K562 (cell line): ENCODE measurements around the gene COL6A2. TPM values are rescaled to one million over a fixed set of nuclear protein-coding genes. Genes with fewer than 3 reads are reported as not detected.

Source experiments
- ATAC-seq: fragments of 200-7000 bp; cut with Tn5 transposase; 3 replicates; pipeline ENCODE4 v1.9.1; 2020; ENCODE audit warnings: moderate library complexity
- BruUV-seq: library from RNA; stranded (reverse); fragments of 400-500 nt; replicated peaks from 2 replicates; lab custom pipeline; 2021; lab: Mats Ljungman, UMichigan
- CTCF ChIA-PET: fragments of 300-600 bp; formaldehyde crosslinking; extraction: SDS; loops from one replicate; lab custom pipeline; 2021; ENCODE audit warnings: low intra/inter-chr PET ratio; lab: Yijun Ruan, JAX
- POLR2A ChIA-PET: fragments of 300-600, 350-650 bp; sonication (Branson Sonifier 250); formaldehyde crosslinking; extraction: SDS; loops from one replicate; lab custom pipeline; 2021; ENCODE audit warnings: antibody characterized with exemption, inconsistent platforms; lab: Yijun Ruan, JAX
- DNase-seq, 4 experiments: peaks; one replicate each; pipeline versions ENCODE4 v3.0.0 to v3.0.0-alpha.2; 2011 to 2018; ENCODE audit warnings: low spot score in 3 of 4, mixed read lengths in 3 of 4; ENCODE audit errors: extremely low read depth in 1 of 4
- FAIRE-seq: peaks from 2 replicates; lab custom pipeline; 2011; peaks lifted over from hg19 to GRCh38; lab: Jason Lieb, UNC
- H2AFZ ChIP-seq: 2 replicates; pipeline ENCODE4 v1.6.0; 2011; ENCODE audit warnings: low read depth, low read length, control low read depth, inconsistent platforms
- H3K27ac ChIP-seq: fragments of 200-600 bp; 3 replicates; pipeline ENCODE4 v1.8.0; 2011; ENCODE audit warnings: low read depth, mild to moderate bottlenecking, control low read depth, inconsistent platforms, low read length, moderate library complexity, mixed read lengths; ENCODE audit errors: extremely low read depth
- H3K27me3 ChIP-seq, 2 experiments: fragments of 300-600 bp in 1 of 2; 2 replicates in 1 of 2; 3 replicates in 1 of 2; pipeline versions ENCODE4 v1.6.0 to v1.8.0; 2011; ENCODE audit warnings: inconsistent platforms in 2 of 2, low read length in 2 of 2, mild to moderate bottlenecking in 1 of 2, mixed read lengths in 1 of 2, moderate library complexity in 1 of 2; ENCODE audit not compliant: control insufficient read depth in 2 of 2, insufficient read depth in 2 of 2
- H3K36me3 ChIP-seq: fragments of 300-600 bp; 3 replicates; pipeline ENCODE4 v1.8.0; 2011; ENCODE audit warnings: mild to moderate bottlenecking, low read length, inconsistent platforms; ENCODE audit not compliant: control insufficient read depth, insufficient read depth
- H3K4me1 ChIP-seq, 2 experiments: fragments of 200-600 bp in 1 of 2; replicated peaks in 1 of 2; 2 replicates in 1 of 2; 3 replicates in 1 of 2; pipeline versions ENCODE4 v1.5.1 to v1.8.0; 2011; ENCODE audit warnings: inconsistent platforms in 2 of 2, low read length in 2 of 2, mild to moderate bottlenecking in 1 of 2, mixed read lengths in 1 of 2, moderate library complexity in 1 of 2; ENCODE audit not compliant: control insufficient read depth in 2 of 2, insufficient read depth in 2 of 2
- H3K4me2 ChIP-seq: 2 replicates; pipeline ENCODE4 v1.6.1; 2011; ENCODE audit warnings: low read length, control low read depth, inconsistent platforms, mixed read lengths; ENCODE audit not compliant: insufficient read depth
- H3K4me3 ChIP-seq: fragments of 200-600 bp; sonication (generic), shearing (Covaris generic); 2 replicates; pipeline ENCODE4 v1.5.1; 2016; ENCODE audit warnings: control low read depth, inconsistent platforms
- H3K79me2 ChIP-seq: fragments of 200-600 bp; 3 replicates; pipeline ENCODE4 v1.8.0; 2011; ENCODE audit warnings: low read length, inconsistent platforms; ENCODE audit not compliant: control insufficient read depth, insufficient read depth
- H3K9ac ChIP-seq, 2 experiments: 2 replicates each; pipeline versions ENCODE4 v1.6.0 to v1.6.1; 2011; ENCODE audit warnings: low read depth in 2 of 2, low read length in 2 of 2, control low read depth in 1 of 2, inconsistent platforms in 1 of 2, mild to moderate bottlenecking in 1 of 2, mixed read lengths in 1 of 2; ENCODE audit not compliant: insufficient read depth in 1 of 2
- H3K9me1 ChIP-seq: one replicate; pipeline ENCODE4 v1.6.0; 2011; ENCODE audit warnings: inconsistent platforms, mild to moderate bottlenecking, low read length, moderate library complexity; ENCODE audit not compliant: control insufficient read depth, insufficient read depth
- H3K9me3 ChIP-seq: replicated peaks from 2 replicates; pipeline ENCODE4 v1.5.1; 2011; ENCODE audit warnings: low read depth, low read length, inconsistent platforms; ENCODE audit not compliant: control insufficient read depth, insufficient read depth
- H4K20me1 ChIP-seq: replicated peaks from 2 replicates; pipeline ENCODE4 v1.6.1; 2011; ENCODE audit warnings: low read length, inconsistent platforms, mixed read lengths; ENCODE audit not compliant: control insufficient read depth, insufficient read depth
- CBX2 ChIP-seq: fragments of 200-600 bp; sonication (generic); IDR thresholded peaks from one replicate; pipeline ENCODE4 v1.6.1; 2012; ENCODE audit warnings: mild to moderate bottlenecking, low read length, inconsistent platforms; ENCODE audit not compliant: insufficient read depth, poor library complexity, severe bottlenecking
- MYBL2 ChIP-seq, 2 experiments: fragments of 450-650 bp in 1 of 2; sonication (generic) in 1 of 2; formaldehyde crosslinking in 1 of 2; IDR thresholded peaks; 2 replicates each; pipeline versions ENCODE4 v1.6.1 to v1.8.1; 2017 to 2022; ENCODE audit warnings: borderline replicate concordance in 1 of 2, inconsistent platforms in 1 of 2, low read depth in 1 of 2, mild to moderate bottlenecking in 1 of 2, missing genetic modification reagents in 1 of 2, moderate library complexity in 1 of 2
- RBM25 ChIP-seq: fragments of 200-400 bp; formaldehyde crosslinking; IDR thresholded peaks from 2 replicates; pipeline ENCODE4 v1.6.1; 2018; ENCODE audit warnings: low read length, low read depth, moderate library complexity; ENCODE audit not compliant: severe bottlenecking
- SRSF9 ChIP-seq: fragments of 200-400 bp; formaldehyde crosslinking; IDR thresholded peaks from 2 replicates; pipeline ENCODE4 v1.6.1; 2017; ENCODE audit warnings: low read depth, low read length, borderline replicate concordance
- ZNF3 ChIP-seq: fragments of 250-450 bp; sonication (Bioruptor Pico); IDR thresholded peaks from 2 replicates; pipeline ENCODE4 v1.5.0; 2021; ENCODE audit warnings: mild to moderate bottlenecking, moderate library complexity
- ZNF384 ChIP-seq: IDR thresholded peaks from 2 replicates; pipeline ENCODE4 v1.6.1; 2012; ENCODE audit warnings: low read depth, low read length, improper control_type of control experiment
- WGBS: fragments of 100-300 bp; shearing (Covaris generic); methylation state at CpG from one replicate; pipeline ENCODE4 v1.1.6; 2016; ENCODE audit warnings: low coverage, mixed read lengths; ENCODE audit not compliant: insufficient coverage; ENCODE audit errors: missing lambda C conversion rate; 5-methylcytosine and 5-hydroxymethylcytosine counted together
- in situ Hi-C: fragments of 300-500 bp; cut with MboI; formaldehyde crosslinking; loops from 4 replicates; pipeline ENCODE4 v1.15.0; 2018; ENCODE audit warnings: inconsistent platforms, mixed read lengths
- intact Hi-C: fragments of 100-400 bp; cut with micrococcal nuclease; formaldehyde crosslinking; loops from 2 replicates; pipeline ENCODE4 v1.14.2; 2022
- polyA plus RNA-seq, 8 experiments: library from polyadenylated mRNA; depleted of rRNA in 4 of 8; stranded (reverse) in 5 of 8; unstranded in 3 of 8; fragments of >200 nt; fragmentation: Nextera tagmentation in 2 of 8; fragmentation: Illumina TruSeq in 1 of 8; extraction: Ambion mirVana in 2 of 8; extraction: Trizol in 1 of 8; gene quantifications; 2 replicates each; pipeline versions ENCODE4 v1.2.1 to v1.2.3, GENCODE V29; 2011 to 2014; ENCODE audit warnings: inconsistent platforms in 1 of 8, missing spikeins in 1 of 8
- total RNA-seq, 7 experiments: library from RNA; depleted of rRNA in 6 of 7; stranded (reverse); fragments of >200 nt in 6 of 7; fragmentation: Illumina TruSeq in 2 of 7; extraction: Trizol in 2 of 7; gene quantifications; 2 replicates each; pipeline versions ENCODE4 v1.2.1 to v1.2.3, GENCODE V29; 2011 to 2021; ENCODE audit warnings: low replicate concordance in 1 of 7
- TF ChIP-seq, protein P1 (sequence below): sonication (generic); formaldehyde crosslinking; IDR thresholded peaks from 2 replicates; pipeline ENCODE4 v1.8.1; 2023; ENCODE audit warnings: mild to moderate bottlenecking, missing genetic modification reagents
- TF ChIP-seq, protein P2 (sequence below): fragments of 250-450 bp; sonication (Bioruptor Pico); IDR thresholded peaks from 2 replicates; pipeline ENCODE4 v1.9.0; 2021; ENCODE audit warnings: mild to moderate bottlenecking, inconsistent platforms
- TF ChIP-seq, protein P3 (sequence below): fragments of 250-450 bp; sonication (Bioruptor Pico); IDR thresholded peaks from 2 replicates; pipeline ENCODE4 v1.5.1; 2021; ENCODE audit warnings: mild to moderate bottlenecking

The COL6A2 gene
- total and polyA plus RNA-seq, 9 of the 15 experiments (the other 6 are each of a cell fraction or from before 2014, with no cell fraction given): 0.07 to 1.1 (median 0.24) TPM; not detected in 3

DNA sequence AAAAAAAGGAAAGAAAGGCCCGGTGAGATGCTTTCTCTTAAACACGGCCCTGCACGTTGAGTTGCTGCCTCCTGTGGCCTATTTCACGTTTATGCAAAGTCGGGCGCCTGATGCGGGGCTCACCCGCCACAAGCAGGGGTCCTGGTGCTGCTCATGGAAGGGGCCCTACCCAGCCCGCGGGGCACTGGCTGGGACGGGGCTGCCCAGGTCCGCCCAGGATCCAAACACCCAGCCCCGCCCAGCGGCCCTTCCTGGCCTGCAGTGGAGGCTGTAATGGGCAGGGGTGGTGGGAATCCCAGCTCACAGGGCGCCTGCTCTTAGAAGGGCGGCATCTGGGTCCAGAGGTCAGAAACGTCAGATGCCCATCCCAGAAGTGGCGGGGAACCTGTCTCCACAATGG, 1.6 kb downstream of the COL6A2 start:
- no peak overlapping the region for H3K4me2 ChIP-seq
- WGBS: 14% methylated on average over 15 of the region's 18 CpGs
- no peak overlapping the region for H3K27ac ChIP-seq
- FAIRE-seq: no peak
- H4K20me1 ChIP-seq: 0 out of 2 replicates have a peak, but pooled peaks cover 6% of the 10 kb centered on the region
- no peaks in the 10 kb centered on the region for H3K79me2 ChIP-seq
- no peaks in the 10 kb centered on the region for H3K36me3 ChIP-seq
- H2AFZ ChIP-seq: no peak overlapping the region
- POLR2A ChIA-PET: interaction anchor here (0.6 to 0.8 kb wide), 3 partner anchors 35 to 186 kb away, joined by 3 to 4 read pairs (median 3); no protein-coding TSS in a partner anchor
- TF ChIP-seq MYBL2 (IDR thresholded peaks at IDR 0.05; ENCODE audit: low read depth) (no peak), MYBL2 (CRISPR knock-in tag; IDR thresholded peaks at IDR 0.05; ENCODE audit: borderline replicate concordance) (no peak), ZNF3 (no peak), ZNF384 (0 out of 2 replicates have a peak, but pooled peaks have one; percentile 27), RBM25 (no peak), CBX2 (peak; percentile 7), SRSF9 (no peak)
- TF ChIP-seq, protein P1, sequence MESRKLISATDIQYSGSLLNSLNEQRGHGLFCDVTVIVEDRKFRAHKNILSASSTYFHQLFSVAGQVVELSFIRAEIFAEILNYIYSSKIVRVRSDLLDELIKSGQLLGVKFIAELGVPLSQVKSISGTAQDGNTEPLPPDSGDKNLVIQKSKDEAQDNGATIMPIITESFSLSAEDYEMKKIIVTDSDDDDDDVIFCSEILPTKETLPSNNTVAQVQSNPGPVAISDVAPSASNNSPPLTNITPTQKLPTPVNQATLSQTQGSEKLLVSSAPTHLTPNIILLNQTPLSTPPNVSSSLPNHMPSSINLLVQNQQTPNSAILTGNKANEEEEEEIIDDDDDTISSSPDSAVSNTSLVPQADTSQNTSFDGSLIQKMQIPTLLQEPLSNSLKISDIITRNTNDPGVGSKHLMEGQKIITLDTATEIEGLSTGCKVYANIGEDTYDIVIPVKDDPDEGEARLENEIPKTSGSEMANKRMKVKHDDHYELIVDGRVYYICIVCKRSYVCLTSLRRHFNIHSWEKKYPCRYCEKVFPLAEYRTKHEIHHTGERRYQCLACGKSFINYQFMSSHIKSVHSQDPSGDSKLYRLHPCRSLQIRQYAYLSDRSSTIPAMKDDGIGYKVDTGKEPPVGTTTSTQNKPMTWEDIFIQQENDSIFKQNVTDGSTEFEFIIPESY: peak; percentile 43; the same call in 1 of the 2 replicates
- TF ChIP-seq, protein P2, sequence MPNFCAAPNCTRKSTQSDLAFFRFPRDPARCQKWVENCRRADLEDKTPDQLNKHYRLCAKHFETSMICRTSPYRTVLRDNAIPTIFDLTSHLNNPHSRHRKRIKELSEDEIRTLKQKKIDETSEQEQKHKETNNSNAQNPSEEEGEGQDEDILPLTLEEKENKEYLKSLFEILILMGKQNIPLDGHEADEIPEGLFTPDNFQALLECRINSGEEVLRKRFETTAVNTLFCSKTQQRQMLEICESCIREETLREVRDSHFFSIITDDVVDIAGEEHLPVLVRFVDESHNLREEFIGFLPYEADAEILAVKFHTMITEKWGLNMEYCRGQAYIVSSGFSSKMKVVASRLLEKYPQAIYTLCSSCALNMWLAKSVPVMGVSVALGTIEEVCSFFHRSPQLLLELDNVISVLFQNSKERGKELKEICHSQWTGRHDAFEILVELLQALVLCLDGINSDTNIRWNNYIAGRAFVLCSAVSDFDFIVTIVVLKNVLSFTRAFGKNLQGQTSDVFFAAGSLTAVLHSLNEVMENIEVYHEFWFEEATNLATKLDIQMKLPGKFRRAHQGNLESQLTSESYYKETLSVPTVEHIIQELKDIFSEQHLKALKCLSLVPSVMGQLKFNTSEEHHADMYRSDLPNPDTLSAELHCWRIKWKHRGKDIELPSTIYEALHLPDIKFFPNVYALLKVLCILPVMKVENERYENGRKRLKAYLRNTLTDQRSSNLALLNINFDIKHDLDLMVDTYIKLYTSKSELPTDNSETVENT (CRISPR knock-in tag): no peak
- TF ChIP-seq, protein P3, sequence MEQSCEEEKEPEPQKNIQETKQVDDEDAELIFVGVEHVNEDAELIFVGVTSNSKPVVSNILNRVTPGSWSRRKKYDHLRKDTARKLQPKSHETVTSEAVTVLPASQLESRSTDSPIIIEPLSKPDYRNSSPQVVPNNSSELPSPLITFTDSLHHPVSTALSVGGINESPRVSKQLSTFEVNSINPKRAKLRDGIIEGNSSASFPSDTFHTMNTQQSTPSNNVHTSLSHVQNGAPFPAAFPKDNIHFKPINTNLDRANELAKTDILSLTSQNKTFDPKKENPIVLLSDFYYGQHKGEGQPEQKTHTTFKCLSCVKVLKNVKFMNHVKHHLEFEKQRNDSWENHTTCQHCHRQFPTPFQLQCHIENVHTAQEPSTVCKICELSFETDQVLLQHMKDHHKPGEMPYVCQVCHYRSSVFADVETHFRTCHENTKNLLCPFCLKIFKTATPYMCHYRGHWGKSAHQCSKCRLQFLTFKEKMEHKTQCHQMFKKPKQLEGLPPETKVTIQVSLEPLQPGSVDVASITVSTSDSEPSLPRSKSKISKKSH: no peak
- no TSS peak for BruUV-seq
- peaks cover 17 to 37% of the 10 kb centered on the region in 2 experiments for H3K27me3 ChIP-seq
- intact Hi-C loops (loop anchor here (5.0 kb wide), 1 partner anchor 127 kb away; no protein-coding TSS in a partner anchor), in situ Hi-C loops (no loop called here)
- no peak overlapping the region for H3K4me3 ChIP-seq
- ATAC-seq: no peak; the same call in 2 of the 3 replicates
- H3K4me1 ChIP-seq: peaks cover 0 to 24% of the 10 kb centered on the region in 2 experiments; a peak in 2 of 5 replicates
- no peaks in the 10 kb centered on the region for H3K9me3 ChIP-seq
- CTCF ChIA-PET: interaction anchor here (0.6 kb wide), 1 partner anchor 186 kb away, joined by 3 read pairs; the partner anchor contains the start of gene YBEY
- no peaks in the 10 kb centered on the region for H3K9me1 ChIP-seq
- DNase-seq: peak in 2 of 4 experiments; percentile 11 to 13
- no peak overlapping the region for H3K9ac ChIP-seq
